ENCODE measurements around the gene TRAF2. TPM values are rescaled to one million over a fixed set of nuclear protein-coding genes. Genes with fewer than 3 reads are reported as not detected.

The TRAF2 gene
- total and polyA plus RNA-seq, 2 donors (not counting 1 experiment from before 2014, with no cell fraction given), result 25.5 to 54.5 TPM

- Histone ChIP-seq H2AFZ (ENCODE audit: insufficient read depth, low read depth, low read length, poor library complexity, severe bottlenecking) (no peak overlapping the region), H3K79me2 (ENCODE audit: control insufficient read depth, insufficient read depth, low read length) (peaks cover 16% of the 10 kb centered on the region), H3K4me1 (ENCODE audit: control insufficient read depth in 2 of 2, insufficient read depth in 2 of 2, low read length in 2 of 2) (no peaks in the 10 kb centered on the region), H3K4me3 (ENCODE audit: control extremely low read depth in 1 of 5, extremely low read depth in 1 of 5, insufficient read depth in 1 of 5, low read depth in 2 of 5, low read length in 4 of 5) (no peak overlapping the region), H3K9ac (ENCODE audit: low read length) (no peak overlapping the region), H3K27me3 (replicated peaks in 1 of 4; ENCODE audit: control extremely low read depth in 1 of 4, control insufficient read depth in 3 of 4, insufficient read depth in 4 of 4, low read length in 3 of 4) (no peaks in the 10 kb centered on the region), H3K27ac (ENCODE audit: low read length in 2 of 2) (no peak overlapping the region), H3K9me3 (ENCODE audit: control extremely low read depth in 1 of 3, control insufficient read depth in 2 of 3, insufficient read depth in 1 of 3, low read length in 2 of 3) (no peaks in the 10 kb centered on the region), H4K20me1 (ENCODE audit: control insufficient read depth, insufficient read depth, low read length, poor library complexity, severe bottlenecking) (peaks cover 13% of the 10 kb centered on the region), H3K4me2 (replicated peaks; ENCODE audit: low read depth, low read length, poor library complexity, severe bottlenecking) (no peak overlapping the region), H3K36me3 (replicated peaks in 1 of 2; ENCODE audit: control extremely low read depth in 1 of 2, control insufficient read depth in 1 of 2, extremely low read depth in 1 of 2, insufficient read depth in 2 of 2, low read length in 1 of 2) (peaks cover 0 to 50% of the 10 kb centered on the region in 2 experiments)
- POLR2A ChIA-PET, result no interaction called here
- 94% methylated on average over 32 of the region's 33 CpGs for WGBS (ENCODE audit: insufficient coverage)
- TF ChIP-seq EZH2 (IDR thresholded peaks at IDR 0.05; ENCODE audit: borderline replicate concordance, insufficient read depth, low read depth, low read length, poor library complexity, severe bottlenecking) (no peak), CTCF (IDR thresholded peaks at IDR 0.05) (no peak)
- ATAC-seq (ENCODE audit: low read depth), result no peak
- no peaks in the 10 kb centered on the region for H3K4me1 Mint-ChIP-seq
- CTCF ChIA-PET, result interaction anchor here (1.1 to 1.8 kb wide), 3 partner anchors 83 to 110 kb away, joined by 3 to 5 read pairs (median 5); partner anchors contain the start of gene AJM1
- H3K9me3 Mint-ChIP-seq (ENCODE audit: insufficient read depth), result no peaks in the 10 kb centered on the region
- H3K27ac Mint-ChIP-seq, result no peak overlapping the region
- DNase-seq, result no peak
- H3K4me3 Mint-ChIP-seq, result no peak overlapping the region
- intact Hi-C loops (cut with micrococcal nuclease), result no loop called here
- no peaks in the 10 kb centered on the region for H3K27me3 Mint-ChIP-seq
These were observed 39.3 kb downstream of the TRAF2 start for GRCh38 chr9:136925414-136926153.

GRCh38 chr9:136926154-136926704, 39.9 kb downstream of the TRAF2 start:
- 94% methylated on average over 9 of the region's 9 CpGs for WGBS (ENCODE audit: insufficient coverage)
- Histone ChIP-seq H3K27me3 (replicated peaks in 1 of 4; ENCODE audit: control extremely low read depth in 1 of 4, control insufficient read depth in 3 of 4, insufficient read depth in 4 of 4, low read length in 3 of 4) (no peaks in the 10 kb centered on the region), H3K36me3 (replicated peaks in 1 of 2; ENCODE audit: control extremely low read depth in 1 of 2, control insufficient read depth in 1 of 2, extremely low read depth in 1 of 2, insufficient read depth in 2 of 2, low read length in 1 of 2) (peaks cover 0 to 44% of the 10 kb centered on the region in 2 experiments), H3K4me2 (replicated peaks; ENCODE audit: low read depth, low read length, poor library complexity, severe bottlenecking) (no peak overlapping the region), H3K79me2 (ENCODE audit: control insufficient read depth, insufficient read depth, low read length) (peaks cover 9% of the 10 kb centered on the region), H3K27ac (ENCODE audit: low read length in 2 of 2) (no peak overlapping the region), H3K9ac (ENCODE audit: low read length) (no peak overlapping the region), H4K20me1 (ENCODE audit: control insufficient read depth, insufficient read depth, low read length, poor library complexity, severe bottlenecking) (peaks cover 6% of the 10 kb centered on the region), H3K9me3 (ENCODE audit: control extremely low read depth in 1 of 3, control insufficient read depth in 2 of 3, insufficient read depth in 1 of 3, low read length in 2 of 3) (no peaks in the 10 kb centered on the region), H3K4me1 (ENCODE audit: control insufficient read depth in 2 of 2, insufficient read depth in 2 of 2, low read length in 2 of 2) (no peaks in the 10 kb centered on the region), H2AFZ (ENCODE audit: insufficient read depth, low read depth, low read length, poor library complexity, severe bottlenecking) (no peak overlapping the region), H3K4me3 (ENCODE audit: control extremely low read depth in 1 of 5, extremely low read depth in 1 of 5, insufficient read depth in 1 of 5, low read depth in 2 of 5, low read length in 4 of 5) (no peak overlapping the region)
- ChIA-PET POLR2A (no interaction called here), CTCF (interaction anchor here (1.1 to 1.8 kb wide), 2 partner anchors 84 to 109 kb away, joined by 3 to 5 read pairs; partner anchors contain the start of gene AJM1)
- H3K4me1 Mint-ChIP-seq, result no peaks in the 10 kb centered on the region
- DNase-seq (no peak), ATAC-seq (ENCODE audit: low read depth) (no peak)
- TF ChIP-seq EZH2 (IDR thresholded peaks at IDR 0.05; ENCODE audit: borderline replicate concordance, insufficient read depth, low read depth, low read length, poor library complexity, severe bottlenecking) (no peak), CTCF (IDR thresholded peaks at IDR 0.05) (no peak)
- no peaks in the 10 kb centered on the region for H3K9me3 Mint-ChIP-seq (ENCODE audit: insufficient read depth)
- no peak overlapping the region for H3K27ac Mint-ChIP-seq
- H3K4me3 Mint-ChIP-seq, result no peak overlapping the region
- H3K27me3 Mint-ChIP-seq, result no peaks in the 10 kb centered on the region
- intact Hi-C loops (cut with micrococcal nuclease), result no loop called here
